Measurements from ENCODE around the gene PLVAP.
"Not testable (repeated sequence)": the region's sequence is repeated elsewhere in the genome, so short reads cannot be mapped to it uniquely, and the experiment has no call there.

Gene PLVAP

DNA sequence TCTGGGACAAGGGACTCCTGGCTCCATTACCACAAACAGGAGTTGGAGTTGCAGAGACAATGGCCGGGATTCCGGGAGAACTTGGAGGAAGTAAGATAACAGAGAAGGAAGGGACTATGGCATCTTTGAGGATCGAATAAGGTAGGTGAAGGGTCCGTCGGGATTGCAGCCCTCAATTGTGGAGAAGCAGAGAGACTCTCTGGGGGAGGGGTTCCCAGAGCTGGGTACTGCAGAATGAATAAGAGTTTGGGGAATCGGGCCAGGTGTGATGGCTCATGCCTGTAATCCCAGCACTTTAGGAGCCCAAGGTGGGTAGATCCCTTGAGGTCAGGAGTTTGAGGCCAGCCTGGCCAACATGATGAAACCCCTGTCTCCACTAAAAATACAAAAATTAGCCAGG, 24.5 kb upstream of the PLVAP start:
- no peak for DNase-seq

GRCh38 chr19:17398902-17399527, 21.9 kb upstream of the PLVAP start:
- DNase-seq: no peak

GRCh38 chr19:17394891-17395415, 17.8 kb upstream of the PLVAP start:
- peak in 1 of 2 experiments; percentile 68 for DNase-seq

DNA sequence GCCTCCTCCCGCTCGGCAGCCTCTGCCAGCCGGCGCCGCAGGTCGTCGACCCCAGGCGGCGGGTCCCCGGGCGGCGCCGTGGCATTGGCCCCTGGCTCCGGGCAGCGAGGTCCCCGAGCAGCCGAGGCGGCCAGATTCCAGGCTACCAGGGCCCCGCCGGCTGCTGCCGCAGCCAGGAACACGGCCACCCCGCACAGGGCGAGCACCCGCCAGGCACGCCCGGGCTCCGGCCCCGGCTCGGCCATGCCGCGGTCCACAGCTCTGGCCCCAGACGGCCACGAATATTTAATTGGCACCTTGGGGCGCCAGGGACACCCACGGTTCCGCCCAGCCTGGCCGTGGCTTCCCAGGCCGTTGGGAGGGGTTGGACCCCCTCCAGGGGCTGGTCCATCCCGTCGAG, 16.8 kb upstream of the PLVAP start, which contains the start of gene CCDC194:
Gene CCDC194 (minus strand): TSS at position 283 of the 400 bp plus-strand sequence. CDS start 38 bp downstream, at position 245.
- no peak for DNase-seq

DNA sequence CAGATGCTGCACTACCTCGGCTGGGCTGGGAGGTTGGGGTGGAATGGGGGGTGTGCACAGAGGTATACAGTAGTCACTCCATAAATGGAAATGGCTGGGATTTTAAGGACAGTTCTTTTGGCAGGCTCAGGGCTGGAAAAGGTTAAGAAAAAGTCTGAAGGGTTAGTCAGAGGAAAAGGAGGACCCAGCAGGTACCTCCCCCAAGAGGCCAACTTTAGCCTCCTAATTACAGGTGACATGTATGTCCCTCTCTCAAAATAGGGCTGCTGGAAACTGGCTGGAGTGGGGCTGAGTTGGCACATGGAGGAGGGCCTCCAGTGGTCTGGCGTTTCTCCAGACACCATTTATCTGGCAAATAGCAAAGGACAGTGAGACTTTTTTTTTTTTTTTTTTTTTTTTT, 15.9 kb upstream of the PLVAP start:
- DNase-seq: no peak

GRCh38 chr19:17391371-17392151, 14.4 kb upstream of the PLVAP start:
- DNase-seq: no peak

- peak; percentile 62 to 94 for DNase-seq
Measured at GRCh38 chr19:17390665-17391370, 13.7 kb upstream of the PLVAP start.

DNA sequence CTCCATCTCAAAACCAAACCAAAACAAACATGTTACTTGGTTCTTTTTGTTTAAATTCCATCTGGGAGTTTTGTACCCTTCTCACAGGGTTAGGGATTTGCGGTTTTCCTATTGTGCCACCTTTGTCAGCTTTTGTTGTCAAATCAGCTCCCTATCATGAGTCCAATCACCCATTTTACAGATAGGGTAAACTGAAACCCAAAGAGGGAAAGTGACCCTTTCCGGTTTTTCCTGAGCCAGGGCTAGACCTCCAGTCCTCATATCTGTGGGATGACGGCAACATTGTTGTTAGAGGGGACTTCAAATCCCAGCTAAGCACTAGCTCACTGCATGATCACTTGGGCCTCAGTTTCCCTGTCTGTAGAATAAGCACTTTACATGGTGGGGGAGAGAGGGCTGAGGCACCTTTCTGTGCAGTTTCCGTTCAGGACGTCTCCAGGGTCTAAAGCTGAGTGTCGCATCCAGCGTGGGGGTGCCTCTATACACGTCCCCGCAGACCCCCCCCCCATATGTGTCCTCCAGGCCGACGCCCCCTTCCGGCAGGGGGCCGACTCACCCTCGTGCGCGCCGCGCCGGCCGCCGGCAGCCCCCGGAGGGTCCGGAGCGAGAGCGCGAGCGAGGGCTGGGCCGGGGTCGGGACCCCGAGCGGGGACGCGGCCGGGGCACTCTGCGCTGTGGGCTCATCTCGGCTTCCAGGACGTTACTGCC, 13.0 kb upstream of the PLVAP start:
- no peak for DNase-seq

DNA sequence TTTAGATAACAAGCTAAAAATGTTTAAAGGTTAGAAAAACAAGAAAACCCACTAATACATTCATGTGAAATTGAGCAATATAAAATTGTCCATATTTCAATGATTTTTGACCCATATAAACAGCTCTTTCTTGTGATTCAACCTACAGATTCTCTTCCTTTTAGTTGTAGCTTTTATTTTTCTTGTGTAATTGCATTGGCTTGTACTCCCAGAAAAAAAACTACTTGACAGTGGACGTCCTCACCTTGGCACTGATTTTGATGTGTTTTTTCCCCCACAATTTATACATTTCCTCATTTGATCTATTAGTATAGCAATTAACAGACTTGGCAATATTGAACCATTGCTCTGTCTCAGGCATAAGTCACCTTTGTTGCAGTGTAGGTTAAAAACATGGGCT, 12.1 kb upstream of the PLVAP start:
- no peak for DNase-seq

- DNase-seq: peak in 1 of 2 experiments; percentile 67
Measured at GRCh38 chr19:17385878-17386611, 8.9 kb upstream of the PLVAP start.

DNA sequence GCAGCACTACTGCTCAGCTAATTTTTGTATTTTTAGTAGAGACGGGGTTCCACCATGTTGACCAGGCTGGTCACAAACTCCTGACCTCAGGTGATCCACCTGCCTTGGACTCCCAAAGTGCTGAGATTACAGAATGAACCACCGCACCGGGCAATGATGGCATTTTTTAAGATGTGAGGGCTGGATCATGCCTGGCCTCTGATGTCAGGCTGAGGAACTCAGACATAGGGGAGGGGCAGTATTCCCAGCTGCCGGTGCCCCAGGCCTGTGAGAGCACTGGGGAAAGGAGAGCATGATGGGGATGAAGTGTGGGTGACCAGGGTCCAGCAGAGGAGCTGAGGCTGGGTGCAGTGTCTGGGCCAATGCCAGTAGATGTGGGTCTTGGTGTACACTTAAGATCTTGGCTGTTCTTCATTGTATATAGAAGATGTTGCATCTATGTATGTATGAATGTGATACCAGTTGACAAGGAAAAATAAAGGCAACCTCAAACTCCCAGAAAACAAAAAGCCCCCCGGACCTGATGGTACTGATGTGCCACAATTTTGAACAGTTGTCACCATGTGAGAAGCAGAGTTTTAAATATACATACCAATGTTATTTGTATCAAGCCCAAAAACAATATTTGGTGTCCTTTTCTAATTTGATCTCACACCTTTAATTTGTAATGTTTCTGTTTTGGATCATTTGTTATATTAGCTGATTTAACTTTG, 3.4 kb upstream of the PLVAP start:
- DNase-seq: no peak

DNA sequence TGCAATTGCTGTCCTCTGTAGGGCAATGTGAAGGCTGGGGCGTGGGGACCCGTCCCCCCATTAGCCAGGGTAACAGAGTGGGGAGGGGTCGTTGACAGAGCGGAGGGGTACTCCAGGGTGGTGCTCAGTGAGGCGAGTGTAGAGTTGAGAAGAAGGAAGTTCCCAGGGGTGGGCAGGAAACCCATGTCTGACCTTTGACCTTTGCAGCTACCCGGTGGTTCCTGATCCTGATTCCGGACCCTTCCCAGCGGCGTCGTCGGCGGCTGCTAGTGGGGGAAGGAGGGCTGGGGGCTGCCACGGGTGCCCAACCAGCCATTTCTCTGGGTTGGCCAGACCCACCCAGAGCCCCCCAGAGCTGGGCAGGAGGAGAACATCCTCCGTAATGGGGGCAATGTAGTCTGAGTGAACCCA, 2.1 kb upstream of the PLVAP start:
- DNase-seq: no peak

DNA sequence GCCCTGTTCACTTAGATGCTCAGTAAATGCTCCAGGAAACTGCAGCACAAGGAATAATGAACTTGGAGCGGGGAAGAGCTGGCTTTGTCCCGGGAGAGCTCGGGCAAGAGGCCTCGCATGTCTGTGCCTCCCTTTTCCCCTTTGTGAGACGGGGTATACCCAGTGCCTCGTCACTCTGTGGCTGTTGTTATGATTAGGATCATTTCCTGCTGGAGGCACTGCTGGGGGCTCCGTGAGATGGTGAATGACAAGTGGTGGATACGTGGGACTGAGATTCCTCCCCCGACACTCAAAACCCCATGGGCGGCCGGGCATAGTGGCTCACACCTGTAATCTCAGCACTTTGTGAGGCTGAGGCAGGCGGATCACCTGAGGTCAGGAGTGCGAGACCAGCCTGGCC, 1.1 kb upstream of the PLVAP start:
- DNase-seq: no peak

GRCh38 chr19:17370026-17370587, 7.0 kb downstream of the PLVAP start:
- no peak for DNase-seq

- DNase-seq: no peak
Measured at GRCh38 chr19:17365361-17365760, 11.8 kb downstream of the PLVAP start.

- not testable (repeated sequence) for DNase-seq
Measured at GRCh38 chr19:17363852-17364605, 13.1 kb downstream of the PLVAP start.

DNA sequence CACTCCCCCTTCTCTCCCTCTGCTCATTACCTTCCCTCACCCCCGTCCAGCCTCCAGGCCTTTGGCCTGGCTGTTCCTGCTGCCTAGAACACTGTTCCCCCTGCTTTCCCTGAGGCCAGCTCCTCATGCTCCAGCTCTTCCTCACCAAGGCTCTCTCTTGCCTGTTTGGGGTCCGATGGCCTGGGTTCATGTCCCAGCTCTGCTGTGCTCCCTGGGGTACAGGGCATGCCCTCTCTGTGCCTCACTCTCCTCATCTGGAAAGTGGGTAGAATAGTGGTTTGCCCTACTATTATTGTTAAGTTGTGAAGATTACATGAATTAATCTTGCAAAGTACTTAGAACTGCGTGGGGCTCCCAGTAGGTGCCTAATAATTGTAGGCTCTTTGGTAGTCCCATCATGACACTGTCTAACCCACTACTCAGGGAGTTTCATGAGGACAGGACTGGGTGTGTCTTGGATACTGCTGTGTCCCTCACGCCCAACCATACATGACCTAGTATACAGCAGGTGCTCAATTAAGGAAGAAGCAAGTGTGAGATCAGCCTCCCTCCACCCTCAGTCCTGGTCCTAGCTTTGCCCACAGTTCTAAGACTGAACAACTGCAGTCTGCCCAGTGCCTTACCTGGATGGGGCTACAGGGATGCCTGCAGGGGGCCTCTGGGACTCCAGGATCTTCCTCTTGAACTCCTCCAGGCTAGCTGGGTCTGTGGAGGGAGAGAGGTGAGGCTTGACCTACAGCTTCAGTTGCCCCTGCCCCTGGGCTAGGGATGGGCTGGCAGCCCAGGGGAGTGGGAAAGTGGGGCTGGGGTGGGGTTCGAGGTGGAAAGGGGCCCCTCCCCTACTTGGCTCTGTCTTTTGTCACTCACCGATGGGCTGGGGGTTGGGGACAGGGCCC, 17.0 kb downstream of the PLVAP start:
- no peak for DNase-seq

- no peak for DNase-seq
Measured at GRCh38 chr19:17358395-17358794, 18.7 kb downstream of the PLVAP start.

- no peak for DNase-seq
Measured at GRCh38 chr19:17357724-17358123, 19.4 kb downstream of the PLVAP start.
